Brain microvascular endothelial cell (primary cell): ENCODE measurements around the gene SNX10.

ENCODE experiments used
- DNase-seq: peaks from one replicate; pipeline ENCODE4 v3.0.0-alpha.2; 2020
- H3K27ac ChIP-seq: fragments of 250-450 bp; sonication (Bioruptor Pico); 2 replicates; pipeline ENCODE4 v1.5.1; 2020; ENCODE audit warnings: mild to moderate bottlenecking, moderate library complexity
- H3K27me3 ChIP-seq: fragments of 250-450 bp; sonication (Bioruptor Pico); replicated peaks from 2 replicates; pipeline ENCODE4 v1.5.1; 2020; ENCODE audit warnings: mild to moderate bottlenecking
- H3K36me3 ChIP-seq: fragments of 250-450 bp; sonication (Bioruptor Pico); replicated peaks from 2 replicates; pipeline ENCODE4 v1.5.1; 2020; ENCODE audit warnings: mild to moderate bottlenecking
- H3K4me3 ChIP-seq: 2 replicates; pipeline ENCODE4 v1.5.1; 2011; ENCODE audit warnings: low read depth, mild to moderate bottlenecking, control low read depth, low read length, moderate library complexity
- in situ Hi-C: cut with HindIII; loops from 2 replicates; pipeline ENCODE4 v1.10.0; 2017; ENCODE audit warnings: low sequenced_read_pairs, low pct_ligation_motif_present
- TF ChIP-seq, protein P1 (sequence below): IDR thresholded peaks from 2 replicates; pipeline ENCODE4 v1.5.1; 2011; ENCODE audit warnings: low read depth, mild to moderate bottlenecking, moderate library complexity, low read length, control low read depth, inconsistent platforms; ENCODE audit errors: missing control alignments

The SNX10 gene

DNA sequence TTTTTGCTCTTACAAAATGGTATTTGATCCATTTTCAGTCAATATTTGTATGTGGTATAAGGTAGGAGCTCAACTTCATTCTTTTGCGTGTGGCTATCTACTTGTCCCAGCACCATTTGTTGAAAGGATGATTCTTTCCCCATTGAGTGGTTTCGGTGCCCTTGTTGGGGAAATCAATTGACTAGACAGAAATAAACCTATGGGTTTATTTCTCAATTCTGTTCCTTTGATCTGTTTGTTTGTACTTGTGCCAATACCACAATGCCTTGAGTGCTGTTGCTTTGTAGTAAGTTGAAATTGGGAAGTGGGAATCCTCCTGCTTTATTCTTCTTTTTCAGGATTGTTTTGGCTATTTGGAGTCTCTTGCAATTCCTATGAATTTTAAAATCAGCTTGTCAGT is 41.0 kb downstream of the SNX10 start:
- Histone ChIP-seq H3K27me3 (no peaks in the 10 kb centered on the region), H3K4me3 (no peak overlapping the region), H3K36me3 (no peaks in the 10 kb centered on the region), H3K27ac (no peak overlapping the region)
- TF ChIP-seq, protein P1, sequence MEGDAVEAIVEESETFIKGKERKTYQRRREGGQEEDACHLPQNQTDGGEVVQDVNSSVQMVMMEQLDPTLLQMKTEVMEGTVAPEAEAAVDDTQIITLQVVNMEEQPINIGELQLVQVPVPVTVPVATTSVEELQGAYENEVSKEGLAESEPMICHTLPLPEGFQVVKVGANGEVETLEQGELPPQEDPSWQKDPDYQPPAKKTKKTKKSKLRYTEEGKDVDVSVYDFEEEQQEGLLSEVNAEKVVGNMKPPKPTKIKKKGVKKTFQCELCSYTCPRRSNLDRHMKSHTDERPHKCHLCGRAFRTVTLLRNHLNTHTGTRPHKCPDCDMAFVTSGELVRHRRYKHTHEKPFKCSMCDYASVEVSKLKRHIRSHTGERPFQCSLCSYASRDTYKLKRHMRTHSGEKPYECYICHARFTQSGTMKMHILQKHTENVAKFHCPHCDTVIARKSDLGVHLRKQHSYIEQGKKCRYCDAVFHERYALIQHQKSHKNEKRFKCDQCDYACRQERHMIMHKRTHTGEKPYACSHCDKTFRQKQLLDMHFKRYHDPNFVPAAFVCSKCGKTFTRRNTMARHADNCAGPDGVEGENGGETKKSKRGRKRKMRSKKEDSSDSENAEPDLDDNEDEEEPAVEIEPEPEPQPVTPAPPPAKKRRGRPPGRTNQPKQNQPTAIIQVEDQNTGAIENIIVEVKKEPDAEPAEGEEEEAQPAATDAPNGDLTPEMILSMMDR: no peak
- in situ Hi-C loops: no loop called here
- DNase-seq: no peak

DNA sequence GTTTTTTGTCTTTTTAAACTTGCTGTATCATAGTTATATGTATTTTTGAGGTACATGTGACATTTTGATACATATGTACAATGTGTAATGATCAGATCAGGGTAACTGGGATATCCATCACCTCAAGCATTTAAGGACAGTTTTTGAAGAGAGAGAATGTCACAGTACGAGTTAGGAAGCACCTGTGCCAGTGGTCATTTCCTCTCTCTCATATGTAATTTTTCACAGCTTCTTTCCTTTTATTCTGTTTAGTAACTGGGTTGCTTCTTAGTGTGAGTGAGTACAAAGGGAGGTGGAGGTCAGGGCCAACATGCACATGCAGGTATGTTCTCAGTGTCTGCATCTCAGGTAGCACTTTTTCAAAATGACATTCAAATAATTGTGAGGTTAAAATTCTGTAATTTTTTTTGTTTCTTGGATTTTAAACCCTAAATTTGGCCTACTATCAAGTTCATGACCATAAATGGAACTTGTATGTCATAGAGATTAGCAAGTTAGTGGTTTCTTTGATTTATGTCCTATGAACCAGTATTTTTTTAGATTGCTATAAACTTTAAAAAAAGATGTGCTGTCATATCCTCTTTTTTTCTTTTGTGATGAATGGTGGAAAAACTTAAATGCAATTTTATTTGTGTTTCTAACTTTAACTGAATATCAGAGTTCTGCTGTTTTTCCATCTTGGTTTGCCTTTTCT is 42.7 kb downstream of the SNX10 start:
- no peaks in the 10 kb centered on the region for H3K36me3 ChIP-seq
- H3K27ac ChIP-seq: no peak overlapping the region
- no peaks in the 10 kb centered on the region for H3K27me3 ChIP-seq
- TF ChIP-seq, protein P1: no peak
- in situ Hi-C loops: no loop called here
- no peak for DNase-seq
- H3K4me3 ChIP-seq: no peak overlapping the region

DNA sequence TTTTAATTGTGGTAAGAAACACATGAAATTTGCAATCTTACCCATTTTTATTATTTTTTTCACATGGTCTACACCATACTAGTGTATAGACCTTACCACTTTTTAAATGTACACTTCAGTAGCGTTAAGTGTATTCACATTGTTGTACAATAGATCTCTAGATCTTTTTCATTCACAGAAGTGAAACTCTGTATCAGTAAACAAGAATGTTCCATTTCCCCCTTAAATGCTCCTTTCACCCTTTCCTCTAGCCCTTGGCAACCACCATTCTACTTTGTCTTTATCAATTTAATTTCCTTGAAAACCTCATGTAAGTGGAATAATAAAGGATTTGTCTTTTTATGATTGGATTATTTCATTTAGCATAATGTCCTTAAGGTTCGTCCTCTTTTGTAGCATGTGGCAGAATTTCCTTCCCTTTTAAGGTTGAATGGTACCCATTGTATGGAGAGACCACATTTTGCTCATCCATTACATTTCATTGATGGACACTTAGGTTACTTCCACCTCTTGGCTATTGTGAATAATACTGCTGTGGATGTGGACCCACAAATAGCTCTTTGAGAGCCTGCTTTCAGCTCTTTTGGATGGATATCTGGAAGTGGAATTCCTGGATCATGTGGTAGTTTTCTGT is 45.7 kb downstream of the SNX10 start:
- no peaks in the 10 kb centered on the region for H3K36me3 ChIP-seq
- TF ChIP-seq, protein P1: no peak
- in situ Hi-C loops: no loop called here
- no peaks in the 10 kb centered on the region for H3K27me3 ChIP-seq
- no peak overlapping the region for H3K4me3 ChIP-seq
- DNase-seq: no peak
- H3K27ac ChIP-seq: no peak overlapping the region

DNA sequence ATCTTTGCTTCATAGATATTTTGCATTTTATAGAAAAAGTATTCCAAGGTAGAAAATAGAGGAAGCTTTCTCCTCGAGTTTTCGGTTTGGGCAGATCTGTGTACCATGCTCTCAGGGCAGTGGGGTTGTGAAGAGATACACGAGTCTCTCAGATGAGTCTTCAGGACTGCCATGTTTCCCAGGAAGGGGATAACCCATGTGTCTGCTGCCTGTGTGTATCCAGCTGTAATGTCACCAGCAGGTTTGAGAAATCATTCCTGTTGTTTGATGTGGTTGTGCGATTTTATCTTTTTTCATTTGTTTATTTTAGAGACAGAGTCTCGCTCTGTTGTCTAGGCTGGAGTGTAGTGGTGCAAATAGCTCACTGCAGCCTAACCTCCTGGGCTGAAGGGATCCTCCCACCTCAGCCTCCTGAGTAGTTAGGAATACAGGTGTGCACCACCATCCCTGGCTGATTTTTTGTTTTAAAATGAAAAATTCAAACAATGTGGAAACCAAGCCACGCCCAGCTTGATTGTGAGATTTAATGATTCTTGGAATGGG is 48.9 kb downstream of the SNX10 start:
- TF ChIP-seq, protein P1: no peak

DNA sequence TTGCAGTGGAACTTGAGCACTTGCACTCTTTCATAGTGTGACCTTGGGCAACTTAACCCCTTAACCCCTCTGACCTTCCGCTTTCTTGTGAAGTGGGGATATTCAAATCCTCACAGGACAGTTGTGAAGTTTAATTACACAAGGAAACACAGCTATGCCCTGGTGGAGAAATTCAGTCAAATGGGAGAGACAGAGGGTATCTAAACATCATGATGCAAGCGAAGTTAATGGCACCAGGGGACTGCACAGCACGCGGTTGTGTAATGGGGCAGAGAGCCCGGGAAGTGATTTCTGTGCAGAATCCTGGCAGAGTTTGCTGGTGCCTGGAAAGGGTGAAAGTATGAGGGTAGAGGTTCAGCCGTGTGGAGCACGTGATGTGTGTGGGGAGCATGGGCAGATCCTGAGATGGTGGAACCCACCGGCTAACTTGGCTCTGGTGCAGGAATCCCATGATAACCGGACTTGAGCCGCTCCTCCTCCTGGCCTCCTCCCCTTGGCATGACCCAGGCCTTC is 51.7 kb downstream of the SNX10 start:
- Histone ChIP-seq H3K36me3 (no peaks in the 10 kb centered on the region), H3K27ac (no peak overlapping the region), H3K4me3 (no peak overlapping the region), H3K27me3 (no peaks in the 10 kb centered on the region)
- TF ChIP-seq, protein P1: no peak
- no peak for DNase-seq
- in situ Hi-C loops: no loop called here

More for the DNA sequence above, 48.9 kb downstream of the SNX10 start:
- in situ Hi-C loops: no loop called here
- Histone ChIP-seq H3K4me3 (no peak overlapping the region), H3K27me3 (no peaks in the 10 kb centered on the region), H3K36me3 (no peaks in the 10 kb centered on the region), H3K27ac (no peak overlapping the region)
- DNase-seq: no peak
